D721Med (cell line): ENCODE measurements around the gene TCERG1L.

Experiments used
- DNase-seq: peaks from one replicate; pipeline ENCODE4 v3.0.0; 2011; ENCODE audit warnings: low spot score; ENCODE audit not compliant: insufficient read length
- FAIRE-seq: peaks from 2 replicates; lab custom pipeline; 2011; peaks lifted over from hg19 to GRCh38; lab: Jason Lieb, UNC
- TF ChIP-seq, protein P1 (sequence below): IDR thresholded peaks from 2 replicates; pipeline ENCODE4 v1.5.1; 2012; ENCODE audit warnings: mild to moderate bottlenecking, control low read depth; ENCODE audit not compliant: insufficient read depth; ENCODE audit errors: missing control alignments

The TCERG1L gene

DNA sequence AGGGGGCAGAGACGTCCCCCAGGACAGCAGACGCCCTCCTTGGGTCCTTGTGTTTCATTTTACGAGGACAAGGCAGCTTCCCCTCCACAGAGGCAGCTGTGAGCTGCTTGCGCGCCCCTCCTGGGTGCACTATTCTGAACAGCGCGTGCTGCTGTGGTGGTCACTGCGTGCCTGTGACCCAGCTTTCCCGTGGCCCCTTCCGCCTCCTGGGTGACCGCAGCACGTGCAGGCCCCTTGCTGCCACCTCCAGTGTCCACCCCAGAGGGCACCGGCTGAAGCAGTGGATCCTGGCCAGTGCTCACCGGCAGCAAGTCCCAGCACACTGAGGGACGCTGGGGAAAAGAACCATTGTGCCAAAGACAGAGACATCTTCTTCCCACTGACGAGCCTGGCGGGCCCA, 81.4 kb downstream of the TCERG1L start:
- TF ChIP-seq, protein P1, sequence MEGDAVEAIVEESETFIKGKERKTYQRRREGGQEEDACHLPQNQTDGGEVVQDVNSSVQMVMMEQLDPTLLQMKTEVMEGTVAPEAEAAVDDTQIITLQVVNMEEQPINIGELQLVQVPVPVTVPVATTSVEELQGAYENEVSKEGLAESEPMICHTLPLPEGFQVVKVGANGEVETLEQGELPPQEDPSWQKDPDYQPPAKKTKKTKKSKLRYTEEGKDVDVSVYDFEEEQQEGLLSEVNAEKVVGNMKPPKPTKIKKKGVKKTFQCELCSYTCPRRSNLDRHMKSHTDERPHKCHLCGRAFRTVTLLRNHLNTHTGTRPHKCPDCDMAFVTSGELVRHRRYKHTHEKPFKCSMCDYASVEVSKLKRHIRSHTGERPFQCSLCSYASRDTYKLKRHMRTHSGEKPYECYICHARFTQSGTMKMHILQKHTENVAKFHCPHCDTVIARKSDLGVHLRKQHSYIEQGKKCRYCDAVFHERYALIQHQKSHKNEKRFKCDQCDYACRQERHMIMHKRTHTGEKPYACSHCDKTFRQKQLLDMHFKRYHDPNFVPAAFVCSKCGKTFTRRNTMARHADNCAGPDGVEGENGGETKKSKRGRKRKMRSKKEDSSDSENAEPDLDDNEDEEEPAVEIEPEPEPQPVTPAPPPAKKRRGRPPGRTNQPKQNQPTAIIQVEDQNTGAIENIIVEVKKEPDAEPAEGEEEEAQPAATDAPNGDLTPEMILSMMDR: no peak
- DNase-seq (no peak), FAIRE-seq (no peak)

DNA sequence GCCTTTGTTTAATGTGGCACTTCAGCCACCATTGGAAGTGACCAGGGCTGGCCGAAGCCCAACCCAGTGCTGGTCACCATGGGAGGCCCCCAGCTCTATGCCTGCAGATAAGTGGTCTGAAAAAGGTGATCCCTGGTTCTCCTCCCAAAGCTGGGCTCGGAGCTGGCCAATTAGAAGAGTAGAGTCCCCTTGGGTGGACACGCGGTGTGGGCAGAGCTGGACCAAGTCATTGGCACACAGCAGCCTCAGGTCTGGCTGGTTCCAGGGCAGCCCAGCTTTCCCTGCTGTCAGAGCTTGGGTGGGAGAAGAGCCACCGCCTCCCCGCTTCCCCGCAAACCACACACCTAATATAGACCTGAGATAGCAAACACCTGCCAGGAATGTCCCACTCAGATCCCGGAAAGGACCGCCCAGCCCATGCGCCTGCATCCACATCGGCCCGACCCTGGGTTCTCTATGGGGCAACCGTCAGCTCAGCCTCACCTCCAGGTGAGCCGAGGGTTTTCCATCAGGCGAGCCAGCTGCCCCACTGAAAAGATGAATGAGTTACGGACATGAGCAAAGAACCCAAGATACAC, 84.3 kb downstream of the TCERG1L start:
- DNase-seq (no peak), FAIRE-seq (no peak)
- TF ChIP-seq, protein P1: no peak

DNA sequence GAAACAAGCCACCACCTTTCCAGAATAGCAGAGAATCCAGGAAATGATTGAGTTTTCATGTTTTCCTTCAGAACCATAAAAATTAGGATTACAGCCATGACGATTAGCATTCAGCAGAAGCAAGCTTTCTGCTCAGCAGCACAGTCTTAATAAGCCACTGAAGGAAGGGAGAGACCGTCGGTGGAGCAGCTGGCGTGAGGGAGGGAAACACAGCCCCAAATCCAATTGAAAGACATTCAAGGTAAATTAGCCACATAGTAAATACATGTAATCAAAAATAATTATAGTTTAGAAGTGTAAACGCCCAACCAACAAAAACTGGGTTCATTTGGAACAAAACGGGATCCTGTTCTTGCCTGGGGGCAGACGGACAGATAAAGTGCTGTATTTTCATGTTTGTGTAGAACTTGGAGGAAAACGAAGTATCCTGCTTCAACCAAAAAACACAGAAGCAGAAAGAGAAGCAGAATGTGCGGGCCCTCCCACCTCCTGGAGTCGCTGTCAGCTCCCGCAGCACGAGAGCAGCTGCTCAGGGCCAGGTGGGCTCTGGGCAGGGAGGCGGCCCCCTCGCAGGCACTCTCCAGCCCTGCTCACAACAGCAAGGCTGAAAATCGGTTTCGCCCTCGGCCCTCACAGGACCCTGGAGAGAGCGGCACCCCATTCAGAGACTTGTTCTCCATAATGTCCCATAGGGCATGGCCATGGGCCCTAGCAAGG, 84.9 kb downstream of the TCERG1L start:
- TF ChIP-seq, protein P1: no peak
- FAIRE-seq (no peak), DNase-seq (no peak)

DNA sequence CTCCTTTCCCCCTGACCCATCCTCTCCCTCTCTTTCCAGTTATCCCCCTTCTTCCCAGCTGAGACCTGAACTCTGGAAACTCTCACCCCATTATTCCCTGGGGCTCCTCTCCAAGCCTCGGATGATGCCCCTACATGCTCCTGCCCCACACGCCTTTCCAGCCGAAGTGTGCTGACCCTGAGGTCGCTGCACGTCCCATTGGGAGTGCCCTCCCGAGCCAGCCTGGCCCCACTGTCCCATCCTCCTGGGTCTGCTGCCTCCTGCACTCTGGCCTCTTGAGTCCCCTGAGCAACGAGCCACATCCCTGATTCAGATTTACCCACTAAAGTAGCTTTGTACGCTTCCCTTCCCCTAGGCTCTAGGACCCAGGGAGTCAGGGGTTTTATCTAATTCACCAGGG, 87.4 kb downstream of the TCERG1L start:
- DNase-seq (no peak), FAIRE-seq (no peak)

DNA sequence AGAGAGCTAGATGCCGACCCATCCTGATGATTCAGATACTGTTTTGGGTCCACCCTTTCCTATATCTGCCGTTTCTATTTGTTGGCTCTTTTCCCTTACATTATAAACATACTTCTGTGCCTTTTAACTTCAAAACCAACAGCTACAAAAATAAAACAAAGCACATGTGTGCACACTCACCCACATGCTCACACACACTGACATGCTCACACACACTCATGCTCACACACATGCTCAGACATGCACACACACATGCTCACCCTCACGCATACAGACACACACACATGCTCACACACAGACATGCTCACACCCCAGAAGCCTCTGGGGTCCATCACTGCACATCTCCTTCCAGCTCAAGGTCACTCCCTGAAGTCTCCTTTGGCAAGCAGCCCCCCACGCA, 88.1 kb downstream of the TCERG1L start:
- FAIRE-seq (no peak), DNase-seq (no peak)
- TF ChIP-seq, protein P1: no peak

More for the DNA sequence above, 87.4 kb downstream of the TCERG1L start:
- TF ChIP-seq, protein P1: no peak

DNA sequence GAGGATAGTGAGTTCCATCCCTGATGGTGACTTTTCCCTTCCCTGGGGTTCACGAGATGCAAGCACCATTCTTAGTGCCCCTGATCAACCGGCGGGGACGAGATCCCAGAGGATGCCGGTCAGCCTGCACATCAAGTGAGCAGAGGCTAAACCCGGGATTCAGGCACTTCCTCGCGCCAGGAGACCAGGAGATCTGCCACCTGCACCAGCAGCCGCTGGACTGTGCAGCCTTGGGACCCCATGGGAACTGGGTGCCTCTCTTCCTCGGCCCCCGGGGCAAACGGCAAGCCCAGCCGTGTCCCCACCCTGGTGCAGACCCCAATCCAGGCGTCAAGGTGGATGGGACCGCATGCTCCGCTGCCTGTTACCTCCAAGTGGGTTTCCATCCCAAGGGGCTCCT, 88.5 kb downstream of the TCERG1L start:
- TF ChIP-seq, protein P1: no peak
- DNase-seq (no peak), FAIRE-seq (no peak)
